SU-DHL-6 (cell line): ENCODE data around the gene EGR4.

ENCODE experiments used
- H2AFZ ChIP-seq: fragments of 200-600 bp; sonication (generic); 2 replicates; pipeline ENCODE4 v1.6.1; 2014; ENCODE audit warnings: low read depth, mild to moderate bottlenecking, moderate library complexity, mixed read lengths, antibody characterized with exemption, low read length; ENCODE audit not compliant: severe bottlenecking
- H3F3A ChIP-seq: fragments of 200-600 bp; shearing (Covaris generic); 2 replicates; pipeline ENCODE4 v1.6.0; 2016; ENCODE audit warnings: antibody characterized with exemption, mild to moderate bottlenecking; ENCODE audit not compliant: insufficient read depth
- H3K27ac ChIP-seq: fragments of 200-600 bp; sonication (generic); 2 replicates; pipeline ENCODE4 v1.5.1; 2016; ENCODE audit warnings: low read depth, mild to moderate bottlenecking, low read length, moderate library complexity, mixed read lengths
- H3K27me3 ChIP-seq: fragments of 200-600 bp; sonication (generic), shearing (Covaris generic); 2 replicates; pipeline ENCODE4 v1.6.0; 2014; ENCODE audit warnings: mild to moderate bottlenecking, low read length
- H3K36me3 ChIP-seq: fragments of 200-600 bp; sonication (generic); 2 replicates; pipeline ENCODE4 v1.6.1; 2014; ENCODE audit warnings: mild to moderate bottlenecking, low read length, mixed read lengths
- H3K4me2 ChIP-seq: fragments of 300-600, 200-600 bp; shearing (Covaris generic), sonication (generic); 2 replicates; pipeline ENCODE4 v1.6.0; 2014; ENCODE audit warnings: low read length, low read depth, mild to moderate bottlenecking; ENCODE audit not compliant: poor library complexity, severe bottlenecking
- H3K4me3 ChIP-seq: fragments of 200-600 bp; sonication (generic); 2 replicates; pipeline ENCODE4 v1.5.1; 2014; ENCODE audit warnings: antibody characterized with exemption, low read length, mild to moderate bottlenecking, mixed read lengths; ENCODE audit not compliant: insufficient read depth, poor library complexity, severe bottlenecking
- H3K79me2 ChIP-seq: fragments of 200-600 bp; sonication (generic); 2 replicates; pipeline ENCODE4 v1.6.1; 2014; ENCODE audit warnings: mild to moderate bottlenecking, low read length, moderate library complexity; ENCODE audit not compliant: insufficient read depth
- H3K9ac ChIP-seq: fragments of 200-600 bp; sonication (generic); 2 replicates; pipeline ENCODE4 v1.7.0; 2014; ENCODE audit warnings: mild to moderate bottlenecking, low read length
- H3K9me2 ChIP-seq: fragments of 200-600 bp; sonication (generic); replicated peaks from 2 replicates; pipeline ENCODE4 v1.6.1; 2014; ENCODE audit warnings: low read length; ENCODE audit not compliant: insufficient read depth
- H3K9me3 ChIP-seq: fragments of 200-600 bp; sonication (generic); 2 replicates; pipeline ENCODE4 v1.6.1; 2014; ENCODE audit warnings: low read length, mixed read lengths; ENCODE audit not compliant: insufficient read depth
- H4K20me1 ChIP-seq: fragments of 200-600 bp; sonication (generic); 2 replicates; pipeline ENCODE4 v1.6.1; 2014; ENCODE audit warnings: low read depth, mild to moderate bottlenecking, antibody characterized with exemption, low read length, moderate library complexity, mixed read lengths
- CTCF ChIP-seq: fragments of 200-600 bp; sonication (generic); IDR thresholded peaks from one replicate; pipeline ENCODE4 v1.5.1; 2017; ENCODE audit warnings: antibody characterized with exemption, mild to moderate bottlenecking, low read length, moderate library complexity; ENCODE audit not compliant: insufficient read depth, poor library complexity, severe bottlenecking
- EZH2phosphoT487 ChIP-seq: fragments of 200-600 bp; sonication (generic), shearing (Covaris generic); conservative IDR thresholded peaks from 2 replicates; pipeline ENCODE4 v1.6.1; 2018; ENCODE audit warnings: mild to moderate bottlenecking, antibody characterized with exemption, low read length, moderate library complexity, mixed read lengths

EGR4 gene

DNA sequence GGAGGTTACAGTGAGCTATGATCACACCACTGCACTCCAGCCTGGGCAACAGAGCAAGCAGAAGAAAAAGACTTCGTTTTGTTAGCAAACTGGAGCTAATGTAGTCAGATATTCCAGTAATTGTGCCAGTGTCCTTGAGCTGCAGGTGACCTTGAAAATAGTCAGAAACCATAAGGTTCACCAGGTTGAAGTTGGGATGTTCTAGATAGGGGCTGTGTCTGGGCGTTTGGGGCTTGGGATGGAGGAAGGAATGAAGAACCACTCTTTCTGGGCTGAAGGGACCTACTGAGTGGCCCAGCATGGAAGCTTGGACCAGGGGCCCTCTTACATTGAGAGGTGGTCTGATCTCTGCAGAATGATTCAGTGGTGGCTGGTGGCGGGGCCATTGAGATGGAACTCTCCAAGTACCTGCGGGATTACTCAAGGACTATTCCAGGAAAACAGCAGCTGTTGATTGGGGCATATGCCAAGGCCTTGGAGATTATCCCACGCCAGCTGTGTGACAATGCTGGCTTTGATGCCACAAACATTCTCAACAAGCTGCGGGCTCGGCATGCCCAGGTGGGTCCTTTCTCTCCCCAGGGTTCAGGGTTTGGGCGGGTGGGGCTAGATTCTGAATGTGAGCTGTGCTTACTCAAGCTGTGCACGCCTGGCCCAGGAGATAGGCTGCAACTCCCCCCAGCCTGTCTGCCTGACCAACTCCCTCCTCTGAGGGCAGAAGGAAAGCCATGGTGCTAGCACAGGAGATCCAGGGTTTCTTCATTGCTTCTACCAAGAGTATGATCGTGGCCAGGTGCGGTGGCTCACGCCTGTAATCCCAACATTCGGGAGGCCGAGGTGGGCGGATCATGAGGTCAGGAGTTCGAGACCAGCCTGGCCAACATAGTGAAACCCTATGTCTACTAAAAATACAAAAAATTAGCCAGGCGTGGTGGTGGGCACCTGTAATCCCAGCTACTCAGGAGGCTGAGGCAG lies 42.2 kb downstream of the EGR4 start:
- H3K4me2 ChIP-seq = no peak overlapping the region
- peaks cover 29% of the 10 kb centered on the region for H3K36me3 ChIP-seq
- H4K20me1 ChIP-seq = no peaks in the 10 kb centered on the region; the same call in 1 of the 2 replicates
- no peak for TF ChIP-seq CTCF
- TF ChIP-seq EZH2phosphoT487 = no peak
- no peak overlapping the region for H3K9ac ChIP-seq
- no peak overlapping the region for H2AFZ ChIP-seq
- peaks cover 20% of the 10 kb centered on the region for H3F3A ChIP-seq
- no peak overlapping the region for H3K4me3 ChIP-seq
- no peaks in the 10 kb centered on the region for H3K9me2 ChIP-seq
- peaks cover 13% of the 10 kb centered on the region; the same call in 1 of the 2 replicates for H3K79me2 ChIP-seq
- no peaks in the 10 kb centered on the region for H3K9me3 ChIP-seq
- H3K27me3 ChIP-seq = no peaks in the 10 kb centered on the region
- no peak overlapping the region for H3K27ac ChIP-seq

- peaks cover 20% of the 10 kb centered on the region for H3F3A ChIP-seq
- no peaks in the 10 kb centered on the region for H3K9me3 ChIP-seq
- H4K20me1 ChIP-seq = no peaks in the 10 kb centered on the region; the same call in 1 of the 2 replicates
- H3K36me3 ChIP-seq = peaks cover 39% of the 10 kb centered on the region
- TF ChIP-seq EZH2phosphoT487 (no peak), CTCF (no peak)
- H3K27ac ChIP-seq = no peak overlapping the region
- peaks cover 13% of the 10 kb centered on the region; the same call in 1 of the 2 replicates for H3K79me2 ChIP-seq
- no peaks in the 10 kb centered on the region for H3K27me3 ChIP-seq
- no peak overlapping the region for H3K9ac ChIP-seq
- H3K9me2 ChIP-seq = no peaks in the 10 kb centered on the region
- no peak overlapping the region for H3K4me2 ChIP-seq
- no peak overlapping the region for H3K4me3 ChIP-seq
- H2AFZ ChIP-seq = no peak overlapping the region
These were observed 43.7 kb downstream of the EGR4 start for GRCh38 chr2:73249636-73250035.

DNA sequence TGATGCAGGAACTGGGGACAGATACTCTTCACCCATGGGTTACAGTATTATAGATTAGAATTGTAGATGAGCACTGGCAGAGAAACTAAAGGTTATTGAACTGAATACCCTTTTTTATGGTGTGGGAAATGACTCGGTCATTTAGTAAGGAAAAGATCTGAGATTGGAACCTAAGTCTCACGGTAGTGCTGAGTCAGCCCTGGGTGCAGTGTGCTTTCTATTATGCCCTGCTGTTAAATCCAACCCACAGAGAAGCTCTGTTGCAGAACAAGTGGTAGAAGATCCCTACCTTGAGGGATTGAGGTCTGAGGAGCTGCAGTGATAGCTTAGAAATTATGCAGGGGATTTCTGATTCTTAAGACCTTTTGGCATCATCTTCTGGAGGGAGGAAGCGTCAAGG lies 46.5 kb downstream of the EGR4 start:
- 0 out of 2 replicates have a peak, but pooled peaks cover 8% of the 10 kb centered on the region for H4K20me1 ChIP-seq
- no peak overlapping the region for H3K4me3 ChIP-seq
- no peak overlapping the region for H2AFZ ChIP-seq
- H3K36me3 ChIP-seq = peaks cover 48% of the 10 kb centered on the region
- H3K27ac ChIP-seq = no peak overlapping the region
- H3K4me2 ChIP-seq = no peak overlapping the region
- H3K9me3 ChIP-seq = no peaks in the 10 kb centered on the region
- no peak for TF ChIP-seq EZH2phosphoT487
- no peak for TF ChIP-seq CTCF
- no peaks in the 10 kb centered on the region for H3K9me2 ChIP-seq
- peaks cover 34% of the 10 kb centered on the region; the same call in 1 of the 2 replicates for H3K79me2 ChIP-seq
- no peaks in the 10 kb centered on the region for H3K27me3 ChIP-seq
- no peaks in the 10 kb centered on the region for H3F3A ChIP-seq
- H3K9ac ChIP-seq = no peak overlapping the region
